ENCODE measurements around the gene TMEM35B.
"Not testable (repeated sequence)": the region's sequence is repeated elsewhere in the genome, so short reads cannot be mapped to it uniquely, and the experiment has no call there.

The TMEM35B gene

GRCh38 chr1:34976384-34977209 lies 8.6 kb downstream of the TMEM35B start:
- no peak for DNase-seq (ENCODE audit: low read depth)

- DNase-seq (ENCODE audit: low read depth) = no peak
These were observed 9.4 kb downstream of the TMEM35B start for GRCh38 chr1:34975771-34976170.

GRCh38 chr1:34975338-34975737 lies 9.8 kb downstream of the TMEM35B start:
- DNase-seq (ENCODE audit: low read depth) = no peak

- no peak for DNase-seq (ENCODE audit: low read depth)
These were observed 10.5 kb downstream of the TMEM35B start for GRCh38 chr1:34974626-34975025.

GRCh38 chr1:34973326-34973725 lies 11.8 kb downstream of the TMEM35B start:
- DNase-seq (ENCODE audit: low read depth) = no peak

- no peak for DNase-seq (ENCODE audit: low read depth)
These were observed 14.3 kb downstream of the TMEM35B start for GRCh38 chr1:34970829-34971228.

GRCh38 chr1:34970220-34970735 lies 14.9 kb downstream of the TMEM35B start:
- no peak for DNase-seq (ENCODE audit: low read depth)

GRCh38 chr1:34968297-34968696 lies 16.9 kb downstream of the TMEM35B start:
- DNase-seq (ENCODE audit: low read depth) = not testable (repeated sequence)

GRCh38 chr1:34967672-34968071 lies 17.5 kb downstream of the TMEM35B start:
- DNase-seq (ENCODE audit: low read depth) = not testable (repeated sequence)

GRCh38 chr1:34965597-34965996 lies 19.6 kb downstream of the TMEM35B start:
- DNase-seq (ENCODE audit: low read depth) = no peak

- no peak for DNase-seq (ENCODE audit: low read depth)
These were observed 34.7 kb downstream of the TMEM35B start for GRCh38 chr1:34950428-34950827.

GRCh38 chr1:34948739-34949138 lies 36.4 kb downstream of the TMEM35B start:
- DNase-seq (ENCODE audit: low read depth) = not testable (repeated sequence)

- DNase-seq (ENCODE audit: low read depth) = not testable (repeated sequence)
These were observed 37.4 kb downstream of the TMEM35B start for GRCh38 chr1:34947641-34948314.

GRCh38 chr1:34946211-34946610 lies 38.9 kb downstream of the TMEM35B start:
- no peak for DNase-seq (ENCODE audit: low read depth)

- DNase-seq (ENCODE audit: low read depth) = not testable (repeated sequence)
These were observed 43.3 kb downstream of the TMEM35B start for GRCh38 chr1:34941798-34942197.

Measured in activated gamma-delta T cell treated with anti-CD3 and anti-CD28 coated beads, Interleukin-2, amount 50 U/mL, for 16 hours (primary cell).